GM12892 (cell line): ENCODE data around the gene P2RY12.

Source experiments
- POLR2A ChIP-seq: IDR thresholded peaks from 2 replicates; pipeline ENCODE4 v1.6.1; 2011; ENCODE audit warnings: low read depth, low read length, control low read depth
- POLR2AphosphoS5 ChIP-seq: IDR thresholded peaks from 2 replicates; pipeline ENCODE4 v1.6.1; 2011; ENCODE audit warnings: low read depth, low read length, control low read depth
- TAF1 ChIP-seq: IDR thresholded peaks from 2 replicates; pipeline ENCODE4 v1.6.1; 2011; ENCODE audit warnings: low read depth, mild to moderate bottlenecking, control low read depth, low read length, borderline replicate concordance

DNA sequence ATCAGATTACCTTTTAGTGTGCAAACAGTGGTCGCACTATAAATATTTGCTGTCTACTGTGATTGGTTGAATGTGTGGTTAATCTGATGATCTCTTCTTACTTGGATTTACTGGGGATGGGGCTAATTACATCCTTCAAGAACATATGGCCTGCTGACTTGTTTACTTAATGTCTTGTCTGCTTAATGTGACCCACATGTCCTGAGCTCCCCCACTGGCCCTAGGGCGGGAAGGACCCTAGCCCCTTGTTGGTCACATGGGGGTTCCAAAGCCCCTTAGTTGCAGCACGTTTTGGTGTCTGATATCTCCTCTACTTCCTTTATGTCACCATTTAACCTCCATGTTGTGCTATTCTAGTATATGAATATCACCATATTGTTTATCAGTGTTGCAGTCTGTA, 17.8 kb upstream of the P2RY12 start:
- TF ChIP-seq POLR2A, result no peak
- TF ChIP-seq POLR2AphosphoS5, result no peak
- no peak for TF ChIP-seq TAF1
